Adipocyte (in vitro differentiated cells): Measurements from ENCODE around the gene ABCA13.

Experiments
- DNase-seq: peaks from one replicate; pipeline ENCODE4 v3.0.0-alpha.2; 2015; ENCODE audit warnings: low read depth
- H3K27me3 ChIP-seq: replicated peaks from 2 replicates; pipeline ENCODE4 v1.7.0; 2013; ENCODE audit warnings: mild to moderate bottlenecking, low read length, moderate library complexity; ENCODE audit not compliant: control insufficient read depth, insufficient read depth
- H3K36me3 ChIP-seq: 2 replicates; pipeline ENCODE4 v1.7.0; 2013; ENCODE audit warnings: low read length, mild to moderate bottlenecking, moderate library complexity; ENCODE audit not compliant: control insufficient read depth, insufficient read depth, severe bottlenecking
- H3K4me1 ChIP-seq: 2 replicates; pipeline ENCODE4 v1.7.0; 2013; ENCODE audit warnings: mild to moderate bottlenecking, low read length, moderate library complexity; ENCODE audit not compliant: control insufficient read depth, insufficient read depth
- H3K4me3 ChIP-seq: 2 replicates; pipeline ENCODE4 v1.7.0; 2013; ENCODE audit warnings: mild to moderate bottlenecking, low read length, moderate library complexity
- H3K9ac ChIP-seq: 2 replicates; pipeline ENCODE4 v1.7.0; 2013; ENCODE audit warnings: mild to moderate bottlenecking, low read length, moderate library complexity
- H3K9me3 ChIP-seq: 2 replicates; pipeline ENCODE4 v1.7.0; 2013; ENCODE audit warnings: mild to moderate bottlenecking, low read length, moderate library complexity; ENCODE audit not compliant: control insufficient read depth

The ABCA13 gene

GRCh38 chr7:48337012-48337621 lies 165.9 kb downstream of the ABCA13 start:
- Histone ChIP-seq H3K27me3 (no peaks in the 10 kb centered on the region), H3K36me3 (no peaks in the 10 kb centered on the region), H3K4me1 (no peaks in the 10 kb centered on the region), H3K4me3 (no peak overlapping the region), H3K9ac (no peak overlapping the region), H3K9me3 (no peaks in the 10 kb centered on the region)
- DNase-seq = peak; percentile 10

GRCh38 chr7:48337781-48338180 lies 166.5 kb downstream of the ABCA13 start:
- Histone ChIP-seq H3K27me3 (no peaks in the 10 kb centered on the region), H3K9me3 (no peaks in the 10 kb centered on the region), H3K36me3 (no peaks in the 10 kb centered on the region), H3K9ac (no peak overlapping the region), H3K4me3 (no peak overlapping the region), H3K4me1 (no peaks in the 10 kb centered on the region)
- DNase-seq = no peak

- no peaks in the 10 kb centered on the region for H3K9me3 ChIP-seq
- H3K4me1 ChIP-seq = peaks cover 11% of the 10 kb centered on the region
- no peak overlapping the region for H3K4me3 ChIP-seq
- H3K9ac ChIP-seq = no peak overlapping the region
- no peaks in the 10 kb centered on the region for H3K27me3 ChIP-seq
- H3K36me3 ChIP-seq = no peaks in the 10 kb centered on the region
- no peak for DNase-seq
Observed at GRCh38 chr7:48347230-48347825, 176.1 kb downstream of the ABCA13 start.

- no peak overlapping the region for H3K4me3 ChIP-seq
- DNase-seq = no peak
- no peaks in the 10 kb centered on the region for H3K36me3 ChIP-seq
- peaks cover 11% of the 10 kb centered on the region for H3K4me1 ChIP-seq
- H3K27me3 ChIP-seq = peaks cover 10% of the 10 kb centered on the region
- H3K9ac ChIP-seq = no peak overlapping the region
- H3K9me3 ChIP-seq = no peaks in the 10 kb centered on the region
Observed at GRCh38 chr7:48350515-48350914, 179.3 kb downstream of the ABCA13 start.

GRCh38 chr7:48351900-48352299 lies 180.6 kb downstream of the ABCA13 start:
- Histone ChIP-seq H3K9ac (no peak overlapping the region), H3K9me3 (no peaks in the 10 kb centered on the region), H3K36me3 (no peaks in the 10 kb centered on the region), H3K27me3 (peaks cover 10% of the 10 kb centered on the region), H3K4me1 (peaks cover 11% of the 10 kb centered on the region), H3K4me3 (no peak overlapping the region)
- DNase-seq = no peak

GRCh38 chr7:48355346-48355745 lies 184.1 kb downstream of the ABCA13 start:
- no peak overlapping the region for H3K4me3 ChIP-seq
- H3K9me3 ChIP-seq = no peaks in the 10 kb centered on the region
- no peak for DNase-seq
- H3K4me1 ChIP-seq = no peaks in the 10 kb centered on the region
- no peak overlapping the region for H3K9ac ChIP-seq
- H3K36me3 ChIP-seq = no peaks in the 10 kb centered on the region
- peaks cover 10% of the 10 kb centered on the region for H3K27me3 ChIP-seq

GRCh38 chr7:48360574-48360973 lies 189.3 kb downstream of the ABCA13 start:
- Histone ChIP-seq H3K4me1 (no peaks in the 10 kb centered on the region), H3K36me3 (no peaks in the 10 kb centered on the region), H3K27me3 (no peaks in the 10 kb centered on the region), H3K9ac (no peak overlapping the region), H3K9me3 (no peaks in the 10 kb centered on the region), H3K4me3 (no peak overlapping the region)
- no peak for DNase-seq

- Histone ChIP-seq H3K27me3 (no peaks in the 10 kb centered on the region), H3K36me3 (no peaks in the 10 kb centered on the region), H3K9me3 (no peaks in the 10 kb centered on the region), H3K9ac (no peak overlapping the region), H3K4me1 (no peaks in the 10 kb centered on the region), H3K4me3 (no peak overlapping the region)
- DNase-seq = no peak
Observed at GRCh38 chr7:48363174-48363573, 191.9 kb downstream of the ABCA13 start.

GRCh38 chr7:48365010-48365409 lies 193.8 kb downstream of the ABCA13 start:
- Histone ChIP-seq H3K4me1 (no peaks in the 10 kb centered on the region), H3K27me3 (no peaks in the 10 kb centered on the region), H3K4me3 (no peak overlapping the region), H3K36me3 (no peaks in the 10 kb centered on the region), H3K9me3 (no peaks in the 10 kb centered on the region), H3K9ac (no peak overlapping the region)
- peak; percentile 1 for DNase-seq

GRCh38 chr7:48366096-48366495 lies 194.8 kb downstream of the ABCA13 start:
- H3K36me3 ChIP-seq = no peaks in the 10 kb centered on the region
- no peaks in the 10 kb centered on the region for H3K4me1 ChIP-seq
- peaks cover 6% of the 10 kb centered on the region for H3K9me3 ChIP-seq
- H3K4me3 ChIP-seq = no peak overlapping the region
- H3K27me3 ChIP-seq = no peaks in the 10 kb centered on the region
- no peak for DNase-seq
- no peak overlapping the region for H3K9ac ChIP-seq

- H3K4me3 ChIP-seq = no peak overlapping the region
- DNase-seq = peak; percentile 0
Observed at GRCh38 chr7:48376263-48376662, 205.0 kb downstream of the ABCA13 start.

GRCh38 chr7:48380921-48381320 lies 209.7 kb downstream of the ABCA13 start:
- Histone ChIP-seq H3K36me3 (no peaks in the 10 kb centered on the region), H3K27me3 (no peaks in the 10 kb centered on the region), H3K4me3 (no peak overlapping the region), H3K4me1 (peaks cover 11% of the 10 kb centered on the region), H3K9ac (no peak overlapping the region), H3K9me3 (no peaks in the 10 kb centered on the region)
- no peak for DNase-seq

More at GRCh38 chr7:48376263-48376662, 205.0 kb downstream of the ABCA13 start:
- Histone ChIP-seq H3K27me3 (no peaks in the 10 kb centered on the region), H3K9me3 (peaks cover 2% of the 10 kb centered on the region), H3K4me1 (peaks cover 14% of the 10 kb centered on the region), H3K9ac (no peak overlapping the region), H3K36me3 (no peaks in the 10 kb centered on the region)
